SK-N-MC (cell line): ENCODE data around the gene GRIFIN.
"Not testable (repeated sequence)": the region's sequence is repeated elsewhere in the genome, so short reads cannot be mapped to it uniquely, and the experiment has no call there.

Experiments used
- EZH2 ChIP-seq: fragments of 200-600 bp; sonication (generic); IDR thresholded peaks from one replicate; pipeline ENCODE4 v1.6.1; 2017; ENCODE audit warnings: antibody characterized with exemption
- FOXP2 ChIP-seq: optimal IDR thresholded peaks from 2 replicates; pipeline ENCODE3; 2011; ENCODE audit warnings: mild to moderate bottlenecking, moderate library complexity; ENCODE audit not compliant: insufficient read depth; ENCODE audit errors: extremely low read length, control extremely low read depth
- POLR2AphosphoS5 ChIP-seq: IDR thresholded peaks from 2 replicates; pipeline ENCODE4 v1.6.1; 2012; ENCODE audit warnings: mild to moderate bottlenecking, low read depth, low read length, borderline replicate concordance

GRCh38 chr7:2453849-2454248 is 22.3 kb downstream of the GRIFIN start:
- TF ChIP-seq POLR2AphosphoS5, EZH2, FOXP2: not testable (repeated sequence)
